Esophagus squamous epithelium (tissue), 4 donors: Measurements from ENCODE around the gene SOX15.

Source experiments
- CTCF ChIP-seq, 6 experiments: fragments of 450-650 bp in 4 of 6; fragments of 200-600 bp in 2 of 6; sonication (generic) in 2 of 6; IDR thresholded peaks; one replicate each; pipeline ENCODE4 v1.5.1; 2016 to 2019; ENCODE audit warnings: antibody characterized with exemption in 6 of 6, mild to moderate bottlenecking in 4 of 6, moderate library complexity in 4 of 6
- POLR2A ChIP-seq, 4 donors: fragments of 450-650 bp; IDR thresholded peaks; one replicate each; pipeline ENCODE4 v1.6.1; 2017; ENCODE audit warnings: antibody characterized with exemption in 4 of 4, mild to moderate bottlenecking in 4 of 4, moderate library complexity in 3 of 4

- TF ChIP-seq CTCF (IDR thresholded peaks at IDR 0.05) (no peak), POLR2A (IDR thresholded peaks at IDR 0.05) (no peak)
Measured at GRCh38 chr17:7541074-7541621, 48.7 kb downstream of the SOX15 start.
